IPS-18a (cell line): ENCODE results near the gene VEZT.
"Not testable (repeated sequence)": the region's sequence is repeated elsewhere in the genome, so short reads cannot be mapped to it uniquely, and the experiment has no call there.

Source experiments
- H3K27ac ChIP-seq: one replicate; pipeline ENCODE4 v1.5.1; 2013; ENCODE audit warnings: low read length
- H3K27me3 ChIP-seq: one replicate; pipeline ENCODE4 v1.6.1; 2013; ENCODE audit warnings: mild to moderate bottlenecking, low read length; ENCODE audit not compliant: control insufficient read depth, insufficient read depth
- H3K36me3 ChIP-seq: one replicate; pipeline ENCODE4 v1.6.1; 2013; ENCODE audit warnings: low read depth, low read length; ENCODE audit not compliant: control insufficient read depth
- H3K4me1 ChIP-seq: one replicate; pipeline ENCODE4 v1.6.1; 2013; ENCODE audit warnings: low read depth, low read length; ENCODE audit not compliant: control insufficient read depth
- H3K4me3 ChIP-seq: one replicate; pipeline ENCODE4 v1.5.1; 2013; ENCODE audit warnings: low read length
- H3K9ac ChIP-seq: one replicate; pipeline ENCODE4 v1.6.1; 2013; ENCODE audit warnings: mild to moderate bottlenecking, low read length, moderate library complexity
- H3K9me3 ChIP-seq: one replicate; pipeline ENCODE4 v1.6.1; 2013; ENCODE audit warnings: low read depth, low read length; ENCODE audit not compliant: control insufficient read depth

VEZT gene

DNA sequence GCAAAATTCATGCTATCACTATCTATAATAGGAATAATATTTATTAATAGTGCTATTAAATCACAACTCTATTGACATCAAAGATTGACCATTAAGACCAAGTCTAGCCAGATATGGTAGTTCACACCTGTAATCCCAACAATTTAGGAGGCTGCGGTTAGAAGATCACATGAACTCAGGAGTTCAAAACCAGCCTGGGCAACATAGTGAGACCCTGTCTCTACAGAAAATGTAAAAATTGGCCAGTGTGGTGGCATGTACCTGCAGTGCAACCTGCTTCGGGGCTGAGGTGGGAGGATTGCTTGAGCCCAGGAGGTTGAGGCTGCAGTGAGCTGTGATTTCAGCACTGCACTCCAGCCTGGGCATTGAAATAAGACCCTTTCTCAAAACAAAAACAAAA, 11.0 kb downstream of the VEZT start:
- Histone ChIP-seq H3K4me3 (no peak overlapping the region), H3K27me3 (no peaks in the 10 kb centered on the region), H3K36me3 (peaks cover 11% of the 10 kb centered on the region), H3K27ac (no peak overlapping the region), H3K4me1 (peaks cover 6% of the 10 kb centered on the region), H3K9me3 (no peaks in the 10 kb centered on the region), H3K9ac (no peak overlapping the region)

GRCh38 chr12:95229636-95230035, 12.0 kb downstream of the VEZT start:
- Histone ChIP-seq H3K27ac (no peak overlapping the region), H3K36me3 (peaks cover 4% of the 10 kb centered on the region), H3K4me3 (no peak overlapping the region), H3K9me3 (no peaks in the 10 kb centered on the region), H3K27me3 (no peaks in the 10 kb centered on the region), H3K9ac (no peak overlapping the region), H3K4me1 (peaks cover 6% of the 10 kb centered on the region)

- Histone ChIP-seq H3K36me3 (no peaks in the 10 kb centered on the region), H3K27ac (no peak overlapping the region), H3K4me1 (peaks cover 6% of the 10 kb centered on the region), H3K27me3 (no peaks in the 10 kb centered on the region), H3K9me3 (no peaks in the 10 kb centered on the region), H3K9ac (no peak overlapping the region), H3K4me3 (no peak overlapping the region)
Observed at GRCh38 chr12:95230313-95230712, 12.7 kb downstream of the VEZT start.

DNA sequence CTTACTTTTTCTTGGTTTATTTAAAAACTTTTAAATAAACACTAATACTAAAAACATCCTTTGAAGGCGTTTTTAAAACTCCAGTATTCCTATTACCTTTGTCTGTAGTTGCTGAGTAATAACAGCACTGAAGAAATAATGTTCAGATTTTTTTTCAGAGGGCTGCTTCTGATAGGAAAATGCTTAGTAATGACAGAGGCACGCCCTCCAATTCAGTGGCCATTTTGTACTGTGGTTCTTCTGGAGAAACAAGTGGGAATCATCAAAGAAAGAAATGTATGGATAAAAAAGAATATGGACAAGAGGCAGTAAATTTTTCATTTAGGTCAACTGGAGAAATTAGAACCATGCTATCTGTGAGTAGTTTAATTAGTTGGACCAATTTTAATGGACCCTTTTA, 13.6 kb downstream of the VEZT start:
- Histone ChIP-seq H3K27ac (peak overlapping the region; percentile 45), H3K4me1 (peaks cover 6% of the 10 kb centered on the region), H3K36me3 (no peaks in the 10 kb centered on the region), H3K4me3 (no peak overlapping the region), H3K9ac (no peak overlapping the region), H3K9me3 (no peaks in the 10 kb centered on the region), H3K27me3 (no peaks in the 10 kb centered on the region)

DNA sequence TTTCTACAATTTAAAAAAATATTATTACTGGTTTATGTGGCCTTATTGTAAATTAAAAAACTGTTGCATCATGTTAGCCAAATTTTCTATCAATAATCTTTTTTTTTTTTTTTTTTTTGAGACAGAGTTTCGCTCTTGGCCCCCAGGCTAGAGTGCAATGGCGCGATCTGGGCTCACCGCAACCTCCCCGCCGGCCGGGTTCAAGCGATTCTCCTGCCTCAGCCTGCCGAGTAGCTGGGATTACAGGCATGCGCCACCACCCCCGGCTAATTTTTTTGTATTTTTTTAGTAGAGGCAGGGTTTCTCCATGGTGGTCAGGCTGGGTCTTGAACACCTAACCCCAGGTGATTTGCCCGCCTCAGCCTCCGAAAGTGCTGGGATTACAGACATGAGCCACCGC, 16.6 kb downstream of the VEZT start:
- not testable (repeated sequence) for H3K4me3 ChIP-seq, H3K27ac ChIP-seq, H3K9me3 ChIP-seq, H3K4me1 ChIP-seq, H3K9ac ChIP-seq, H3K27me3 ChIP-seq, H3K36me3 ChIP-seq

GRCh38 chr12:95235621-95236020, 18.0 kb downstream of the VEZT start:
- not testable (repeated sequence) for H3K27me3 ChIP-seq, H3K36me3 ChIP-seq, H3K4me3 ChIP-seq, H3K9me3 ChIP-seq, H3K9ac ChIP-seq, H3K4me1 ChIP-seq, H3K27ac ChIP-seq

DNA sequence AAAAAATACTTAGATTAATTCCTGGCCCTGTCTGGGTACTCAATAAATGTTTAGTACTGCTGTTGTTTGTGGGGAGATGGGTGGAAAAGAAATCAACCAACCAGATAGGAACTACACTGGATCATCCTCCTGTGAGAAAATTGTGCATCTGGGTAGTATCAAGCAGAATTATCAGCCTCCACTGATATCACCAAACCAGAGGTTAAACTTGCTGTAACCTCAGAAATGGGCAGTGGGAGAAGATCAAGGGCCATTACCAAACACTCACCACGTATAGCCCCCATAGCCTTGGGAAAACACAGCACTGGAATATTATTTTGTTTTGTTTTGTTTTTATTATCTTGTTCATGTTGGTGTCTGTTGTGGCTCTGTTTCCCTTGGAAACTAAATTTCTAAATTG, 19.7 kb downstream of the VEZT start:
- Histone ChIP-seq H3K27ac (no peak overlapping the region), H3K9ac (no peak overlapping the region), H3K27me3 (no peaks in the 10 kb centered on the region), H3K4me1 (no peaks in the 10 kb centered on the region), H3K36me3 (peaks cover 2% of the 10 kb centered on the region), H3K4me3 (no peak overlapping the region), H3K9me3 (no peaks in the 10 kb centered on the region)

- H3K27me3 ChIP-seq = no peaks in the 10 kb centered on the region
- H3K4me1 ChIP-seq = no peaks in the 10 kb centered on the region
- H3K9ac ChIP-seq = no peak overlapping the region
- H3K9me3 ChIP-seq = no peaks in the 10 kb centered on the region
- H3K36me3 ChIP-seq = peaks cover 2% of the 10 kb centered on the region
- H3K27ac ChIP-seq = no peak overlapping the region
- H3K4me3 ChIP-seq = no peak overlapping the region
Observed at GRCh38 chr12:95238150-95238549, 20.5 kb downstream of the VEZT start.

DNA sequence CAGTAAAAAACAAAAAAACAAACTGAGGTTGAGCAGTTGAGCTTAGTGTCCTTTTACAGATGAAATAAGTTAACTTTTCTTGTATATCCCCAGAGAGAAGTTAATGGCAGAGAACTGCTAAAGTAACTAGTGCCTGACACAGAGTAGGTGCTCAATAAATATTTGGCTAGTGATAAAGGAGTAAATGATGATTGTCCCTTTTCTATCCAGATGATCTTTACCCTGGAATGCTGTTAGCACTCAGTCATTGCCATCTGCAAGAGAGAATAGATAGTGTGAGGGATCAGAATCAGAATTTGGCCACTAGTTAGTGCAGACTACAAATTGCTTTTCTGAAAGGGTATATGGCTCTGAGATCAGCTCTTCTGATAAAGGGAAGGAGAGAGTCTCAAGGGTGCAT, 21.6 kb downstream of the VEZT start:
- Histone ChIP-seq H3K9me3 (no peaks in the 10 kb centered on the region), H3K4me1 (no peaks in the 10 kb centered on the region), H3K9ac (no peak overlapping the region), H3K4me3 (no peak overlapping the region), H3K27ac (no peak overlapping the region), H3K36me3 (peaks cover 7% of the 10 kb centered on the region), H3K27me3 (no peaks in the 10 kb centered on the region)

- not testable (repeated sequence) for H3K27ac ChIP-seq, H3K27me3 ChIP-seq, H3K9ac ChIP-seq, H3K36me3 ChIP-seq, H3K4me3 ChIP-seq, H3K4me1 ChIP-seq, H3K9me3 ChIP-seq
Observed at GRCh38 chr12:95239835-95240234, 22.2 kb downstream of the VEZT start.

DNA sequence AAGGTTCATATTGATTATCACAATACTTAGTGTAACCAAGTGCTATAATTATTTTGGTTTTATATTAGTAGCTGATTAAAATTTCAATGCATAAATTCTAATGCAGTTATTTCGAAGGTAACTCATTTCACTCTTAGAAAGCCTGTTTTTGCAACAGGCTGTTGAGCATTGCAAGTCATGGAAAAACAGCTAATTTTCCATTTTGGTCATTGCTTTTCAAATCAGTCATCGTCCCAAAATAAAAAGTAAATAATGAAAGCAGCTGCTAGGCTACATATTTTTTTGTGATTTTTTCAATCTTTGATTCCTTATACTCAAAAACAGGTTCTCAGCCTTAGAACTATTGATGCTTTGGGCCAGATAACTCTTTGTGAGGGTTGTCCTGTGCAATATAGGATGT, 22.9 kb downstream of the VEZT start:
- no peak overlapping the region for H3K27ac ChIP-seq
- H3K4me1 ChIP-seq = no peaks in the 10 kb centered on the region
- no peaks in the 10 kb centered on the region for H3K9me3 ChIP-seq
- H3K4me3 ChIP-seq = no peak overlapping the region
- peaks cover 7% of the 10 kb centered on the region for H3K36me3 ChIP-seq
- H3K9ac ChIP-seq = no peak overlapping the region
- H3K27me3 ChIP-seq = no peaks in the 10 kb centered on the region

GRCh38 chr12:95241138-95241537, 23.5 kb downstream of the VEZT start:
- H3K4me3 ChIP-seq, H3K27me3 ChIP-seq, H3K4me1 ChIP-seq, H3K27ac ChIP-seq, H3K36me3 ChIP-seq, H3K9ac ChIP-seq, H3K9me3 ChIP-seq: not testable (repeated sequence)
